Bone marrow (tissue), 2 donors: ENCODE results near the gene PCSK6.

Source experiments
- DNase-seq, 2 donors: peaks; one replicate each; lab custom pipeline; 2025; lab: John Stamatoyannopoulos, UW

Gene PCSK6

GRCh38 chr15:101276501-101277037 is 212.9 kb downstream of the PCSK6 start:
- peak in 1 of 2 donors; percentile 10 for DNase-seq

DNA sequence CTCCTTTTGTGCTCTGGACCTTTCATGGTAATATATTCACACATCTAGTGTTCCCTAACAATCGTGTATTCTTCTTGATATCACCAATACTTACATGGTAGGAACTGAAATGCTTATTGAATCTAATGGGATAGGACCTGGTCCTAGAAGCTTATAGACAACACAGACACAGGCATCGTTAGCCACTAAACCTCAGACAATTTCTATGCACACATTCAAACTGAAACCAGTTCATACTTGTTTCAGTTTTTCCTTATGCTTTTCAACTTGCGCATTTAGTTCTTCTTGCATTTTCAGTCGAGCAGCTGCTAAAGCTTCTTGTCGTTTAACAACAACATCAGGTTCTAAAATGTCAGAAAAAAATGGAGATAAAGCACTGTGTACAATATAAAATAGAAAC is 214.5 kb downstream of the PCSK6 start:
- no peak for DNase-seq

DNA sequence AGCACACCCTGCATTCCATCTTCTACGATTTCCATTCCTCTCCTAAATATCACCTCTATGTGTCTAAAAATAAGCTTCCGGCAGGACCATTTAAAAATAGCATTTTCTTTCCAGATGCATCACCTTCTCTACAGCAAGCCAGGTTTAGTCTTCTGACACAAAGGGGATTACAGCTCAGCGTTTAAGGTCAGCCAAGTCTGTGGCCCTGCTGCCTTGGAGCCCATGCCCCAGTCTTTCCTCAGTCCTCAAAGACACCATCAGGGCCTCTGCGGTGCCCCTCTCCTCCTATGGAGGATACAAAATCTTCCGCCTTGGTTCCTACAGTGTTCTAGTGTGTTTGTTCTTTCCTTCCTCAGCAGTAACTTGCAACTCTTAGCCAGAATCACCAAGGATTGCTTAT is 216.0 kb downstream of the PCSK6 start:
- DNase-seq = no peak

GRCh38 chr15:101272584-101272983 is 216.9 kb downstream of the PCSK6 start:
- DNase-seq = no peak

DNA sequence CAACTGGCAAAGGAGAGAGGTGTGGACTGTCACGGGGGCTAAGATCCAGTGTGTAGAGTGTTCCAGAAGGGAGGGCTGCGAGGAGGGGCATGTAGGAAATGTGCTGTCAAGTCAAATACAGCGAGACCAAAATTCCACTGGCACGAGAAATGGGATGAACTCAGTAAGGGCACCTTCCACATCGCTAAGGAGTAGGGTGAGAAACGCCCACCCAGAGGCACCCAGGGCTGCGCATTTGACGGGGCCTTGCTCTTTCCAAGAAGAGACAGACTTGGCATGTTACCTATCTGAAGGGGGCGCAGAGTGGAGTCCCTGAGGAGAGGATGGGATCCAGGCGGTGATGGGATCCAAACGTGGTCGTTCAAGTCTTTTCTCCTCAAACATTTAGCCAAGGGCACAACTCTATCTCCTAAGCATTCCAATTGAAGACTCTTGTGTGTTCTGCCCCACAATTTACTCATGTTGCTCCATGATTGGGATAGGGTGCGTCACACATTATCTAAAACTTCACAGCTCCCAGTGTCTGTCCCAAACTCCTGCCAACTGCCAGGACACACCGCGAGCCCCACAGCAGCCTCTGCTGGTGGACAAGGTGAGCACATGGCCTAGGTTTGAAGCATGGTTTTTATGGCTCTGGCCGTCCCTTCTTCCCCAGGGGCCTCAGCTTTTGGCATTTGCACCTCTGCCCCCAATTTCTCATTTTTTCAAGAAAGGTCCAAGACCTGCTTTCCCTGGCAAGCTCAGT is 219.9 kb downstream of the PCSK6 start:
- DNase-seq = no peak

DNA sequence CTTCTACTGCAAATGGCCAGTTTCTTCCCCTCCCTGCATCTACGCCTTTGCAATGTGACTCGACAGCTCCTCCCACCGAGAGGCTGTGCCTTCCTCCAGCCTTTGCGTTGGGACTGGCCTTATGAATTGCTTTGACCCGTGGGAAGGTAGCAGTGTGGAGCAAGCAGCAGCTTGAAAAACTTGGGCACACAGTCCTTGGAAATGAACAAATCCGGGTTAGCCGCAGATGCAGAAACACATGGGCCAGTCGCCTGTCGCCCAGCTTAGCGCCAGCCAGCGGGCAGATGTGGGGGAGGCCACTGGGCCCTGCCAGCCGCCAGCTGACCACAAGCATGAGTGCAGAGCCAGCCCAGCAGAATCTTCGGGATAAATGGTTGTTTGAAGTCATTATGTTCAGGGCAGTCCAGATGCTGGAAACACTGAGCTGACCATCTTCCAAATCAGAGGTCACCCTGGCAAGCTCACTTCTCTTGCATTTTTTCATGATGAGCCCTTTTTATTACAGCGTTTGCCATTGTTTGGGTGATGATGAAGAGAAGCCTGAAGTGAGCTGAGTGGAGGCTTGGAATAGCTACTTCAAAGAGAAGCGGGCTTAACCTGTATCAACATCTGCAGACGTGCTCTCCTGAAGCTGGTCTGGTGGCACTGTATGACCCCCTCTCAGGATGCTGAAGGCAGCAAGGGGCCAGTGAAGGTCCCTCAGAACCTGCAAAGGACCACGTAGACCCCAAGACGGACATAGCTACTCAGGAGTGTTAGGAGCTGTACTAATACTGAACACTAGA is 222.0 kb downstream of the PCSK6 start:
- no peak for DNase-seq

DNA sequence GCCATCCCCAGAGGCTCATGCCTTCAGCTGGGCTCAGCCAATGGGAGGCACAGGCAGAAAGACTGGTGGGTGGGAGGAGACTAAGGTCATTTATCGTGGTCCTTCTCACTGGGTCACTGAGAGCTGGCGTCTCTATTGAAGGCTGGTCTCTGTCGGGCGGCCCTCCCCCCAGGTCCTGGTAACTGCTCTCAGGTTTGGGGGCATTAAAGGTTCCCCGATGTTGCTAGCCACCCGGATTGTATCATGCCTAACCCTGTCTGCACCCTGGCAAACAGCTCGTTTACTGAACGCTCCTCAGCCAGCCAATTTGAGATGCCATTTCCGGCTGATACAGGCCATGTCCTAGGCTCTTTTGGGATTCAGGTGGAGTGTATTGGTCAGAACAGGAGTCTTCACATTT is 222.7 kb downstream of the PCSK6 start:
- no peak for DNase-seq

- DNase-seq = no peak
Measured at GRCh38 chr15:101266034-101266433, 223.5 kb downstream of the PCSK6 start.

GRCh38 chr15:101264911-101265641 is 224.4 kb downstream of the PCSK6 start:
- DNase-seq = no peak

DNA sequence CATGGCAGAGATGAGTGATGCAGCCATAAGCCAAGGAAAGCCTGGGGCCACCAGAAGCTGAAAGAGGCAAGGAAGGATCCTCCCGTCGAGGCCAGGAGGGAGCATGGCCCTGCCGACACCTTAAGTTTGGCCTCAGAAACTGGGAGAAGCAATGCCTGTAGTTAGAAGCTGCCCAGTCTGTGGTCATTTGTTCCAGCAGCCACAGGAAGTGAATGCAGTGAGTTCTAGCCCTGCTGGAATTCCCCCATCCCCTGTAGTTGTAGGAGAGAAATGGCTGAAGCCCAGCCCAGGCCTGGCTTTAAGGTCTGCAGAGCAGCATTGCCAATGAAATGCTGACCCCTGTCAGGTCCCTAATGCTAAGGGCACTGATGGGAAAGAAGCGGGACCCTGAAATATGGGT is 225.5 kb downstream of the PCSK6 start:
- DNase-seq = no peak

DNA sequence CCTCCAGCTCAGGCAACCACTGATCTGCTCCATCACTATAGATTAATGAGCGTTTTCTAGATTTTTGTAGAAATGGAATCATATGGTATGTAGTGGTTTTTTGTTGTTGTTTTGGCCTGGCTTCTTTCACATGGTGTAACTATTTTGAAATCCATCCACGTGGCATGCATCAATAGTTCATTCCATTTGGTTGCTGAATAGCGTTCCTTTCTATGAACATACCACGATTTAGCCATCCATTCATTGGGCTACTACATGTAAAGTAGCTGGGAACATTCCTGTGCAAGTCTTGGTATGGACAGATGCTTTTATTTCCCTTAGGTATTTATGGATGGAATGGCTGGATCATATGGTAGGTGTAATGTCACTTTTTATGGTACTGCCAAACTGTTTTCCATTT is 227.0 kb downstream of the PCSK6 start:
- DNase-seq = no peak

DNA sequence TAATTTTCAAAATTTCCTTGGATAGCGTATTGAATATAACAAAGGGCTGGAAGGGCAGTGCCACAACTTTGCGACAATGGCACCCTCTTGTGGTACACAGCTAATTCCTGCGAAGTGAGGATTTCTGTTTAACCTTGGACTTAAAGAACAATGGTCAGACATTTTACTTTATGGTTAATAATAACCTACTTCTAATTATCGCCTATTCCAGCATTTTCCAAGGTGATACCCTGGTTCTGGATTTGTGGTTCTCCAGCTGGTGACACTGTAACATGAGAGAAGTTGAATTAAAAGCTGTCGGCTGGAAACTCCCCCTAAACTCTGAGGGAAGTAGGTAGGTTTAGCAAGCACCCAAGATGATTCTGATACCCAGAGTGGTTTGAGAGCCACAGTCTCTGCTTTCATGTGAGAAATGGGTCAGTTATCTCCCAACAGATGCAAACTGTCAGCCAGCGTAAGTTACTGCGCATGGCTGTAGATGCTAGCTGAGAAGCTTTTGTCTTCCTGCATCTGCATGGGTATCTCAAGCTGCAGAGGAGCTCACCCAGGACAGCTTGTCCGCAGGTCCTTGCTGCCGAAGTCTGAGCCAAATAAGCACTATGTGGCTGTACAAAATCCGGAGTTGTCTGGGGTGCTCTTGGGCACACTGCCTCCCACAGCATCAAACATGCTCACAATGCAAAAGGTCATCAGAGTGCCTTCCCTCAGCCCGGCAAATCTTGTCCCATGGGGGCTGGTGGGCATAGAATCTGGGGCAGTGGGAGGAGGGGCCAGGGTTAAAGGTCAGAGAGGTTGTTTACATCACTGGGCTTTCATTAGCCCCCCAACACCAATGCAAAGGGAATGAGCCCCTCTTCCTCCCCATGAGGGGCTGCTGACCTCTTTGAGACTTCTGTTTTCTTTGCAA is 231.0 kb downstream of the PCSK6 start:
- peak in 1 of 2 donors; percentile 41 for DNase-seq

- DNase-seq = no peak
Measured at GRCh38 chr15:101256757-101257156, 232.8 kb downstream of the PCSK6 start.

DNA sequence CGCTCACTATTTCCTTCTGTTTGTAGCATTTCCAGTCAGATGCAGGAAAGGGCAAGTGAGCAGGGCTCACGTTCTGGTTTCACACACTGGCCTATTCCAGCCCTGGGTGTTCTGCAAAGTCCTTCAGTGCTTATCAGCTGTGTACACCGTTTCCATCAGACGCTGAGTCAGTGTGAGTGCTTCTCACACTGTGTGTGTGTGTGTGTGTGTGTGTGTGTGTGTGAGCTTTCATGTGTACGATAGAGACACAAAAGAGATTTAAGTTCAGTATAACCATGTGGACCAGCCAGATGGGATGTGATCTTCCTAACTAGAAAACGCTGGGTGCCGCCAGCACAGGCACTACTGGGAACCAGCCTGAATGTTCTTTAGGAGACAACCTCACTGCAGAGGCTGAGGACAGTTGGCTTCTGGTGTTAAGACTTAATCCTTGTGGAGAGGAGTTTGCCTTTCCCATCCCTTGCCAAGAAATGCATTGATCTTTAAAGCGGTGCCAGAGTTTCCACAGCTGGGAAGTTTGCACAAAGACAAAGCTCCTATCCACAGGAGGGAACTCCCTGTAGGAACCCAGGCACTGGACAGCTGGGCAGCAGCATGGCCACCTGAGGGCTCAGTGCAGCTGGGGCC is 233.8 kb downstream of the PCSK6 start:
- peak in 1 of 2 donors; percentile 55 for DNase-seq

GRCh38 chr15:101255051-101255395 is 234.5 kb downstream of the PCSK6 start:
- DNase-seq = no peak

DNA sequence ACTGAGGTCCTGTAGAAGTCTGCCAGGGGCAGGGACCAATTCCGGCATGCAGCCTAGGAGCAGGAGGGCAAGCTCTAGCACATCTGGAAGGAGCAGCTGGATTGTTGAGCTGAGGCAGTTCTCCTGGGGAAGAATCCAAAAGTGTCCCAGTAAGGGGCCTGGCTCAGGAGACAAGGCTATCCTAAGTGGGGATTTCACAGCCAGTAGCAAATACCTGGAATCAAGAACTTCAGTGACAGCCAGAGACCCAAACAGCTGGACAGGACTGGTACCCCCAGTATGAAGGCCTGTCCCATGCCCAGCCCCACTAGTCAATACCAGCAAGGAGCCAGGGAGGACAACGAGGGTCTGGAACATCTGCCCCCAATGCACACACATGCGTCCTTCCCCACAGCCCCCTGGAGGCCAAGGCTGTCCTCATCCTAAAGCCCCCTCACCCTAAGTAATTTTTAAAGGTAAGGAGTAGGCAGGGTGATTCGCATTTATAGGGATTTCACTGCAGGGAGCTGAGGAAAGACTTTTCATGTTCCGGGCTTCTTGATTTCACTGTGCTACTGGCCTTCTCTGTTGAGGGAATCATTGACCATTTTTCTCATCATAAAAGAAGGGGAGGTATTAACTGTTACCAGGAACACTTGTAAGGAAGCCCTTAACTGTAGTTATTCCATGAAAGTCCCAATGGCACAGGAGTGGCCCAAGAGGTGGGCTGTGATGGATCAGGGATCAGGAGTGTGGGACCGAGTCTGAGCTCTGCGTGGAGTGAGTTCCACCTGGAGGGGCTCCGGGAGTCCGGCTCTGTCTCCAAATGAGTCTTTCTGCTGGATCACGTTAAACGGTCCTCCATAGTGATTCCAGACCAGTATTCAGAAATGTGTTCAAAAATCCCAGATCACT is 235.1 kb downstream of the PCSK6 start:
- no peak for DNase-seq
